GM15510 (cell line): ENCODE measurements around the gene GSPT1.
"Not testable (repeated sequence)": the region's sequence is repeated elsewhere in the genome, so short reads cannot be mapped to it uniquely, and the experiment has no call there.

Source experiments
- POLR2A ChIP-seq: IDR thresholded peaks from 3 replicates; pipeline ENCODE4 v1.6.1; 2011; ENCODE audit warnings: borderline replicate concordance; ENCODE audit not compliant: insufficient read length; ENCODE audit errors: extremely low read depth

Gene GSPT1

GRCh38 chr16:11915644-11916523 is at the start of gene GSPT1:
GSPT1 (minus strand) TSS chr16:11915956; CDS start chr16:11915720, 236 bp downstream.
- peak; percentile 78 for TF ChIP-seq POLR2A

DNA sequence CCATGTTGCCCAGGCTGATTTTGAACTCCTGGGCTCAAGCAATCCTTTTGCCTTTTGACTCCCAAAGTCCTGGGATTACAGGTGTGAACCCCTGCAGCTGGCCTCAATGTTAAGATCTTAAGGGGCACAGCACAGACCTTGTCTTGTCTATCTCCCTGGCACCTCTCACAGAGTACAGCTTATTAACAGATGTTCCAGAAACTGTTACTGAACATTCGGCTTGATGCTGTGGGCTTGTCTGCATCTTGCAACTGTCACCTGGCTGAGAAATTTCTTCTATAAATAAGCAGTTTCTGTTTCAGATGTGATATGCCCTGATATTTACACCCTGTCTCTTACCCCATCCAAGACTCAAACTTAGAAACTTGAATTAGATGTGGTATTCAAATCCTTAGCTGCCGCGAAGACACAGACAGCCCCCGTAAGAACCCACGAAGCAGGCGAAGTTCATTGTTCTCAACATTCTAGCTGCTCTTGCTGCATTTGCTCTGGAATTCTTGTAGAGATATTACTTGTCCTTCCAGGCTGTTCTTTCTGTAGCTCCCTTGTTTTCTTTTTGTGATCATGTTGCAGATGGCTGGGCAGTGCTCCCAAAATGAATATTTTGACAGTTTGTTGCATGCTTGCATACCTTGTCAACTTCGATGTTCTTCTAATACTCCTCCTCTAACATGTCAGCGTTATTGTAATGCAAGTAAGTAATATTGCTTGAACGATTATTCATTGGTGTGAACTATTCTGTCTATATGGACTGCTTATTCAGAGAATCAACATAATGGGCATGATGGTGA is 49.2 kb upstream of the GSPT1 start, which contains the start of gene TNFRSF17:
TSS of gene TNFRSF17 (plus strand) at position 450 of the 791 bp plus-strand sequence. CDS start at position 565, 115 bp downstream.
- TF ChIP-seq POLR2A: peak; percentile 46

GRCh38 chr16:11963706-11964105 is 48.0 kb upstream of the GSPT1 start:
- TF ChIP-seq POLR2A: no peak

GRCh38 chr16:11957591-11958395 is 42.0 kb upstream of the GSPT1 start:
- TF ChIP-seq POLR2A: no peak

- TF ChIP-seq POLR2A: no peak
These were observed 40.8 kb upstream of the GSPT1 start for GRCh38 chr16:11956558-11956957.

DNA sequence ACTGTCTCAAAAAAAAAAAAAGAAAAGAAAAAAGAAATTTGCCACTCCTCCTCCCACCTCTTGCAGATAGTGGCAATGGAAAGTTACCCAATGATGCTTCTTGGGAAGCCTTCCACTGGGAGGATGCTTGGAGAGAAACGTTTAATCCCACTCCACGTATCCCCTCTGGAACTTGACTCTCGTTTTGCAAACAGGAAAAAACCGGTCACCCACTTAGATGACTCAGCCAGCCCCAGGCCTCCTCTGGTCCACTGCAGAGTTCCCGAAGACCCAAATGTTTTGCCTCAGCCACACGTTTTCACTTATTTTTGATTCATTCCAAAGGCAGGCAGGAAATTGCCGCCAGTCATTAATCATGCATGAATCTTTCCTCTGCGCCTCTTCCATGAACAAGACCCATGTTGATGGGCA is 40.0 kb upstream of the GSPT1 start:
- TF ChIP-seq POLR2A: no peak

DNA sequence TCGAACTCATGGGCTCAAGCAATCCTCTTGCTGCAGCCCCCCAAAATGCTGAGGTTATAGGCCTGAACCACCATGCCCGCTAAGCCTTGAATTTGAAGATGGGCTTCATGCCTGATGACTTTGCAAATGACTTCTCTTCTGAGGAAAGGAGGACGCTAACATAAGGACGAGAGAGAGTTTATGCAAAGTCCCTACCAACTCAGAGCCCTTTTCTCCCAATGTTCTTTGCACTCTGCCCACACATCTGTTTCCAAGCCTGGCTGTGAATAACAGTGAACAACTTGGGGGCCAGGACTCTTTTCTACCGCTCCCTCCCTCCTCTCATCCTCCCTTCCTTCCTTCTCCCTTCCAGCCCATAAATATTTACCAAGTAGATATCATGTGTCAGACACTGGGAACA is 34.6 kb upstream of the GSPT1 start:
- TF ChIP-seq POLR2A: no peak

- no peak for TF ChIP-seq POLR2A
These were observed 33.8 kb upstream of the GSPT1 start for GRCh38 chr16:11949527-11949926.

DNA sequence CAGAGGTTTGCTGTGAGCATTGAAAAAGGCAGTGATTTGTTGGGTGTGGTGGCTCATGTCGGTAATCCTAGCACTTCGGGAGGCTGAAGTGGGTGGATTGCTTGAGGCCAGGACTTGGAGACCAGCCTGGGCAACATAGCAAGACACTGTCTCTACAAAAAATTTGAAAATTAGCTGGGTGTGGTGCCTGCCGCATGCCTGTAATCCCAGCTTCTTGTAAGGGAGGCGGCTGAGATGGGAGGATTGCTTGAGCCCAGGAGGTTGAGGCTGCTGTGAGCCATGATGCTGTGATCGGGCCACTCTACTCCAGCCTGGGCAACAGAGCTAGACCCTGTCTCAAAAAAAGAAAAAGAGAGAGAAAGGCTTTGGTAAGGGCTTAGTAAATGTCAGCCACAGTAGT is 33.1 kb upstream of the GSPT1 start:
- TF ChIP-seq POLR2A: no peak

DNA sequence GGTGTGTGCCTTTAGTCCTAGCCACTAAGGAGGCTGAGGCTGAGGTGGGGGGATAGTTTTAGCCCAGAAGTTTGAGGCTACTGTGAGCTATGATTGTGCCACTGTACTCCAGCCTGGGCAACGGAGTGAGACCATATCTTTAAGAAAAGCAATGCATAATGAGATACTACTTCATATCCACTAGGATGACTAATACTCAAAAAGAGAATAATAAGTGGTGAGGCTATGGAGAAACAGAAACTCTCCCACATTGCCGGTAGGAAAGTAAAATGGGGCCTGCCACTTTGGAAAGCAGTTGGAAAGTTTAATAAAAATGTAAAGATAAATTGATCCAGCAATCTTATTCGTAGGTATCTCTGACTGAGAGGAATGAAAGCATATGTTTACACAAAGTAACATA is 30.7 kb upstream of the GSPT1 start:
- no peak for TF ChIP-seq POLR2A

- not testable (repeated sequence) for TF ChIP-seq POLR2A
These were observed 26.2 kb upstream of the GSPT1 start, which contains the start of gene NPIPB2 for GRCh38 chr16:11941945-11942344. NPIPB2 (minus strand) TSS chr16:11942045; CDS start chr16:11942045, 0 bp downstream.

DNA sequence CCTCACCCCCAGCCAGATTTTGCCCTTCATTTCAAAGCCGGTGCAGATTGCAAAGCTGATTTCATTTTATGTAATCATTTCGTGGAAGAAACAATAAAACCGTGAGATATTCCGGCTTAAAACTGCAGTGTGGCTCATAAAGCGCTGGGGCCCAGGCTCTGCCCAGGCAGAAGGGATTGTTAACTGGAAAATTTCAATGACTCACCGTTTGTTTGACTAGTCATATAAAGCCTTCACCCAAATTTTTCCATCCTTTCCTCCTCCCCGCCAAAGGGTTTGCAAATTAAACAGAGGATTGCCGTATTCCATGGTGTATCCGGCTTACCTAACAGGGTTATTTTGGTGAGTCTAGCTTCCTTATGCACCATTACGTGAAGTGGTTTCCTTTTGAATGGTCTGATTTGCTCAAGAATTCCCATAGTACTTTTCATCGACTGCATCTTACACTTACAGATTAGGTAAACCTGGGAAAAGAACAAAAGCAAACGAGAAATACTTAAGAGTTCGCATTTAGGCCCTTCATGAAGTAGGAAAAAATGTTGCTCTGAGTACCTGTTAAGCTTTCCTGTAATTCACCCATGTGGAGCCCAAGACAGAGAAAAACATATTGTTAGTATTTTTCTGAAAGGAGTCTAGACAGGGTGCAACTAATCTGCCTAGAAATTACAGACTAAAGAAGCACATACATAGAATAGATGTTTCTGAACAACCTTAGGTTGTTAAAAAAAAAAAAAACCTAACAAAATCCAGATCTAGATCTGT is 949 bp upstream of the GSPT1 start:
- TF ChIP-seq POLR2A: no peak

DNA sequence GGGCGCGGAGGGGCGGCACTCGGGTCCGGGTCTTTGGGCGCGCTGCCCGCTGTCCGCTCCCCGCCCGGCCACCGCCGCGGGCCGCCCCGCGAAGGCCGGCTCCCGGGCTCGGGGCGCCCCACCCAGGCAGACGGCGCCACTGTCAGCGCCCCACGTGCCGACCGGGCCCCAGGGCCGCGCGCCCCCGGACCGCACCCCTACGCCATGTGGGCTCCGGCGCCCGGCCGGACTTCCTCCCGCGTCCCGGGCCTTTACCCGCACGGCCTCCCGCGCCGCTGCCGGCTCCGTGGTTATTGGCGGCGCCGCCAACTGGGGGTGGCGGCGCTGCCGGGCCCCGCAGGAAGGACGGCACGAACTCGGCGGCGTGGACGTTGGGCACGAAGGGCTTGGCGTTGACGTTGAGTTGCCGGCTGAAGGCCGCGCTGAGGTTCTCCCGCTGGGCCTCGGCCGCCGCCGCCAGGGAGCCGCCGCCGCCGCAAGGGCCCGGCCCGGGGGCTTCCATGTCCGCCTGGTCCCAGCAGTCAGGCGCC is 577 bp downstream of the GSPT1 start:
- no peak for TF ChIP-seq POLR2A
